G401 (cell line): ENCODE measurements around the gene TMEM132D. TPM values are rescaled to one million over a fixed set of nuclear protein-coding genes. Genes with fewer than 3 reads are reported as not detected.

Experiments used
- DNase-seq: peaks from one replicate; pipeline ENCODE4 v3.0.0-alpha.2; 2015; ENCODE audit warnings: low spot score
- in situ Hi-C: cut with HindIII; loops from 2 replicates; pipeline ENCODE4 v1.10.0; 2016; ENCODE audit warnings: low sequenced_read_pairs, mixed read lengths
- total RNA-seq: library from RNA; depleted of rRNA; stranded (reverse); fragments of >200 nt; shearing (Covaris generic); gene quantifications from 2 replicates; pipeline ENCODE4 v1.2.3, GENCODE V29; 2014

The TMEM132D gene
- total RNA-seq, 1 experiment from 2014 or later, result not detected

DNA sequence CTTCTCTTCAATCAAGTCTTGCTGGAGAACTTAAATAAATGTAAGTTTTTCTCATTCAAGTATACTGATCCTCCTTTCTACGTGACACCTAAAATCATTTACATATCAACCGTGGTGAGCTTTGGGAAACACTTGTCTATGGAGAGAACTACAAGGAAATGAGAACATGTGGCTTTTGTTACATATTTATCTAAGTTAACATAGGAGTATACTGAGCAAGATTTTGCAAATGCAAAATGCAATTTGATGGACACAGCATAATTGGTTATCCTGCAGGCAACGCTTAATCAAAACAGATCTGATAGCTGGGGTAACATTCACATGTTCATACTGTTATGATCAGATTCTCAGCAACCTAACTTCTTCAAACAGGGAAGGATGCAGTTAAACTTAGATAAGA is 376.3 kb downstream of the TMEM132D start:
- DNase-seq, result no peak
- in situ Hi-C loops, result no loop called here

DNA sequence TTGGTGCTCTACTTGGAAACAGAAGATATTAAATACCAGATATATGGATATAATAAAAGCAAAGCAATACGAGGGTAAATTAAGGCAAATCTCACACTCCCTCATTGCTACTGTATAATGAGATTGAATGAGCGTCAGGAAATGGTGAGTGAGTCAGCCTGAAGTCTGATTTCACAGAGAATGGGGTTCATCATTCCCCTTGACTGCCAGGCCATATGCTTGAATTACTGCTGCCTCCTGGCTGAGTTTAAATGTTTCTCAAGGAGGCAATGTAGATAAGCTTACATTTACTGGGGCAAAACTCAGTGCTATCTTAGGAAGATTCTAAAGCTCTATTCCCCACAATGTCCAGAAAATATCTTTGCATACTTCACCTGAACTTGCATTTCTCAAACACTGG is 380.2 kb downstream of the TMEM132D start:
- DNase-seq, result no peak
- in situ Hi-C loops, result no loop called here

DNA sequence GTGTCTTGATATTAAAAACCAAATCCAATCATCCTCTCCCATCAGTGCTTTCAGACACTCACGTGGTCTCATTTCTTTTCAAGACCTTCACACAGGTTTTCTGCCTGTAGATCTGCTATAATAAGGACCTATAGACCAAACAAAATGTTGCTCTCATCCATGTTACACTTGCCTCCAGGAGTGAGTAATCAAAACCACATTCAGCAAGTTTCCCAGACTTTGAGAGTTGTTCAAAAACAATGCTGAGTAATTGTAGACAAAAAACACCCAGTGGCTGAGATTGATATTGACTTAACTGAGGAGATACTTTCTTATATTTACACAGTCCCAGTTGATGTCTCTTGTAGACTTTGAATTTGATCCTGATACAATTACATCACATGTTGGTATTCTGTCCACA is 383.1 kb downstream of the TMEM132D start:
- DNase-seq, result no peak
- in situ Hi-C loops, result no loop called here

DNA sequence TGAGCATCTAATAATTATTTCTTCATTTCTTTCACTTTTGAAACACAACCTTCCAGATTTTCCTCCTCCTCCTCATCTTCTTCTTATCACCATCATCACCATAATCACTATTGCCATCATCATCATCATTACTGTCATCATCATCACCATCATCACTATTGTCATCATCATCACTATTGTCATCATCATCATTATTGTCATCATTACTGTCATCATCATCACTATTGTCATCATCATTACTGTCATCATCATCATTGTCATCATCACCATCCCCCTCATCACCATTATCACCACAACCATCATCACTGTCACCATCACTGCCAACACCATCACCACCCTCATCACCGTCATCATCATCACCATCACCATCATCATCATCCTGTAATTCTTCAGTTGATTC is 400.0 kb downstream of the TMEM132D start:
- in situ Hi-C loops, result no loop called here
- no peak for DNase-seq

DNA sequence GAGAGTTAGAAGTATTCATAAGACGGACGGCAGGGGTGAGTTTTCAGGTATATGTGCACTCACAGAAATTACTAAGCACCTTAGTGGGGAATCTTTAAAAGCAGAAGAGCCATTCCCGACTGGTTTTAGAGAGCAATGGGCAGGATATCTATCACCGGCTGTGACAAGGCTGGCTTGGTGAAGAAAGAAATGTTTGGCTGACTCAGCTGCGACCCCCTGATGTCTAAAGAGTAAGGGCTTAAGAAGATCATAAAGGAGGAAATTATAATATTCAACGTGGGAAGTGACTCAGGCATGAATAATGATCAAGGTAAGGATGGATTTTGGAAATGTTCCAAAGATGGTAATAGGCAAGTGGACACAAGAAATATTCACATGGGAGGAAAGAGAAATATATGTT is 407.6 kb downstream of the TMEM132D start:
- no peak for DNase-seq
- in situ Hi-C loops, result no loop called here

DNA sequence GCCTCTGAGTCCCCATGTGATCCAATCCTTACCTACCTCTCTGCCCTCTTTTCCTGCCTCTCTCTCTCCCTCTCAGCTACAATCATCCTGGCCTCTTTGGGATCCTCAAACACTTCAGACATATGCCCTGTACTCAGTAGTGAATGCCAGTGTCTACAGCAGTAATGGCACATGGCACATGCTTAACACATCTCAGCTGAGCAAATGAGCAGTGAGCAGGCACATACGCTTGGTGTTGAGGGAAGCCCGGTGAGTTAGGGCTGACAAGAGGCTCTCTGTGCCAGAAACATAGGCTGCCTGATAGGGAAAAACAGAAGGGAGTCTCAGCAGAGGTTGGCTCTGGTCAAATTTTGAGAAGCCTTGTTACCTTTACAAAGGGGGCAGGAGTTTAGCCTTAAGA is 409.1 kb downstream of the TMEM132D start:
- in situ Hi-C loops, result no loop called here
- DNase-seq, result no peak

DNA sequence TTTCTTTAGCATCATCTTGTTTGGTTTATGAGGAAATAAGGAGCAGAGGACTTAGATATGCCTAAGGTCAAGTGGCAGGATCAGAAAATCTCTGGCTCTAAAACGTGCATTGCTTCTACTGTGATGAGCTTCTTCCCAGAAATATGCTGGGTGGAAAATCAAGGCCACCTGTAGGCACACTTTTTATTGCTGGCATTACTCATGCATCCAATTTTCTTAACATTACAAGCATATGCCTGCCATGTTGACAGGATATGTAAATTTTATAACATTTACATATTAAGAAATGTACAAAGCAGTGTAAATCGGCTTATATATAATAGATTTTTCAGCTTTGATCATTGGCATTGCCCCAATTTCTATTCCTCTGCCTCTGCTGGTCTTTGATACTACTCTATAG is 409.6 kb downstream of the TMEM132D start:
- in situ Hi-C loops, result no loop called here
- no peak for DNase-seq

DNA sequence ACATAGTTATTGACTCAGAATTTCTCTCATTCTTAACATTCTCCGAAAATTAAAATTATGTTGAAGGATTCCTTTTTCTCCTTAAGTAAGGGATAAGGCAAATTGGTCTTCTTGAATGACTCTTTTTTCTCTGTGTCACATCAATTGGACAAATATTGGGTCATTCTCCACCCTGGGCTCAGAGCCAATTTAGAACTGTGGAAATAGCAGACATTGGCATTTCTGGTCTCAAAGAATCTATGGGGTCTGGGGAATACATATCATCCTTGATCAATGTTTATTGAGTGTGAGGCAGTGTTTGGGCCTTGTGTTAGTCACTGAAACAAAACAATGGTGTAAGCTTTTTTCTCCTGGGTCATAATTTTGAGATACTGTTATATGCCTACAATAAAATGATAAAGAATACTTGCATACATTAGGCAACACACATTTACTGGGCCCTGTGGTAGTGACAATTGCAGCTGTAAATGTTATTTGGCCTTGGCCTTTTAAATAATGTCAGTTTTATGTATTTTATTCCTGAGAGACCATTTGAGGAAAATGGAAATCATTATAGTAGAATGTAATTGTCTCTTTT is 414.6 kb downstream of the TMEM132D start:
- in situ Hi-C loops, result no loop called here
- no peak for DNase-seq

DNA sequence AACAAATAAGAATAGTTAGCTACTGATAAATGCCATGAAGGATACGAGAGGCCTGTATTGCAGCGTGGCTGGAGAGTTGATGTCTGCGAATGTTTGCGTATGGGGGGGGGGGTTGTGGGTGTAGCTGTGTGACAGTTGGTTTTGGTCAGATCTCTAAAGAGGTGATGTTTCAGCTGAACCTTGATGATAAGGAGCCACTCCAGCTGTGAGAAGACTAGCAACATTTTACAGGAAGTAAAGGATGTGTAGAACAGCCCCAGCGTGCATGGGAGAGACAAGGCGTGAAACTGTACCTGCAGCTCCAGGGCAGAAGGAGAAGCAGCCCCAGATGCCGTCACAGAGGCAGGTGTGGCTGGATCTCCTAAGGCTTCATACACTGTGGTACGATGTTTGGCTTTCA is 416.9 kb downstream of the TMEM132D start:
- no peak for DNase-seq
- in situ Hi-C loops, result no loop called here

DNA sequence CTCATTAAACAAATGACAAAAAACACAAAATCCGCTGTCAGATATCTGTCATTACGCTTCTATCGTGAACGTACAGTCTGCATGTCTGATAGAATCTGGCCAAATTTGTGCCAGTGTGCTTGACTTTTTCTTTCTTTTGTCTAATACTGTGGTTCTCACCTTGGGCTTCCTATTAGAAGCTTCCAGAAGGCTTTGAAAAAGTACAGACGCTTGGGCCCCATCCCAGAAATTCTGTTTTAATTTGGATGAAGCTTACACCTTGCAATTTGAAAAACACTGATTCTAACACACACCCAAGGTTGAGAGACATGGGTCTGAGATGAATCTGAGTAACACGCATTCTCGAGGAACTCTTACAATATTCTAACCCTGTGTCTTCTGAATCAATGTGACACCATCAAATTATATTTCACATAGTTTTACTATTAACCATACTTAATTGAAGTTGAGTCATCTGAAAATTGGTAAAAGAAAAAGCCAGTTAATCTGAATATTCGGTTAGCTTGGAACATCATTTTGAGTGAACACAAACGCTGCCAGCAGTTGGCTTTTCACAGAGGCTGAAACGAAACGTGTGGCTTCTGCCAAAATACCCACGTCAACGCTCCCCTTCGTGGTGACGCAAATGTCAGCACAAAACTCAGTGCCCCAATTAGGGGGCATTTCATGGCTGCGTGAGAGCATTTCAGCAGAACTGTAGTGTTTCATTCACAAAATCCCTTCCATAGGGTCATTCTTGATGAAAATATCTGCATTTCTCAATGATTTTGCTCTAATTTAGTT is 420.5 kb downstream of the TMEM132D start:
- in situ Hi-C loops, result no loop called here
- DNase-seq, result peak; percentile 0

DNA sequence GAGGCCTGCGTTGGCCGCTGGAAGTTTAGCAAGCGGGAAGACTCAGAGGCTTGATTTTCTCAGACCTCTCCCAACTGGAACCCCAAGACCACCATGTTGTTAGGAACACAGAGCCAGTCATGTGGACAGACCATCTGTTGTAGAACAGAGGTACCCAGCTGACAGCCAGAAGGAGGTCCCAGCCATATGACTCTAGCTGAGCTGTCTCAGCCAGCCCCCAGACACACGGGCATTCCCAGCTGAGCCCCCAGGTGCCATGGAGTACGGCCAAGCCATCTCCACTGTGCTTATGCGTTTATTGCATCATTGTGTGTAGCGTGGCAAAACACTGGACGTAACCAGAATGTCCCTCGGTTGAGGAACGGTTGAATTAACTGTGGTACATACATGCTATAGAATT is 421.9 kb downstream of the TMEM132D start:
- in situ Hi-C loops, result no loop called here
- DNase-seq, result no peak

DNA sequence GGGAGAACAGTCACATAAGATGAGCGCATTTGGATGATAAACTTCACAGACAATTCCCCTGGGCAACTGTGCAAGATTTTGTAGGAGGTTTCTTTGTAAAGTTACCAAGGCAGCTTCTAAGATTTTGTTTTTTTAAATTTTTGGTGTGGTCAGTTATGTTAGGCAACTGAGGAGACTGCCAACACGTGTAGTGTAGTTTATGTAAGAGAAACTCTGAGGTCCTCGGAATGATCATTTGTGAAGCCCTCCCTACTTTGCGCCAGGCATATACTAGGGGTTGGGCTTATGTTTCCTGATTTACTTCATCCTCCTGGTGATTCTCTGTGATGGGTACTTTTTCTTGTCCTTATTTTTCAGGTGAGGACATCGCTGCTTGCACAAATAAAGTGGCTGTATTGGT is 433.6 kb downstream of the TMEM132D start:
- in situ Hi-C loops, result no loop called here

DNA sequence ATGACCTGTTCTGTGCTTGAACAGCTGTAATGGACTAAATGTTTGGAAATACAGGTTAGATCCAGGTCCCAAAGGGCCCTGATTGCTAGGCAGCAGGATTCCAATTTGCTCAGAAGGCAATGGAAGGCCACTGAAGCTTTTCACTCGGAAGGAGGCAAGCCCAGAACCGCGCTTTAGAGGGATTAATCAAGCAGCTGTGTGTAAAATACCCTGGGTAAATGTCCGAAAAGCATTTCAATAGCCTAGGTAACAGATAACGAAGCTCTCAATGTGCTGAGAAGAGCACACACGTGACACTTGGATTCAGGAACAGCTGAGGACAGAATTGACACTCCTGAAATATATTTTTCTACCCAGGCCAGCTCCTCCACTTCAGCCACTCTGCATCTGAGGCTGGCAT is 436.1 kb downstream of the TMEM132D start:
- DNase-seq, result no peak
- in situ Hi-C loops, result no loop called here

More for the DNA sequence above, 433.6 kb downstream of the TMEM132D start:
- DNase-seq, result no peak

DNA sequence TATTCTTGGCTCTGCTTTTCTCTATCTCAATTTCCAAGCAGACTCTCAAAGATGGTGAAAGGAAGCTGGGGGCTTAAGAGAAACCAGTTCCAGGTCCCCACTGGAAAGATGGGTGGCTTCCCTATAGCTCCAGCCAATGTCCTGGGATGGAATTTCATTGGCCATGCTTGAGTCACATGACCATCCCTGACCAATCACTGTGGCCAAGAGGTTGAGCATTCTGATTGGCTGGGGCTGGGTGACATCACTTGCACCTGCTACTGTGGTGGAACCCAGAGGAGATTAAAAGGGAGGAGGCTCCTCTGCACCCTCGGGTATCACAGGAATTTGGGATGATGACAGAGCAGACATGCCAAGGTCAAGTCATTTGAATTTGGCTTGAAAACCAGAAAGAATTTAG is 436.5 kb downstream of the TMEM132D start:
- in situ Hi-C loops, result no loop called here
- no peak for DNase-seq

DNA sequence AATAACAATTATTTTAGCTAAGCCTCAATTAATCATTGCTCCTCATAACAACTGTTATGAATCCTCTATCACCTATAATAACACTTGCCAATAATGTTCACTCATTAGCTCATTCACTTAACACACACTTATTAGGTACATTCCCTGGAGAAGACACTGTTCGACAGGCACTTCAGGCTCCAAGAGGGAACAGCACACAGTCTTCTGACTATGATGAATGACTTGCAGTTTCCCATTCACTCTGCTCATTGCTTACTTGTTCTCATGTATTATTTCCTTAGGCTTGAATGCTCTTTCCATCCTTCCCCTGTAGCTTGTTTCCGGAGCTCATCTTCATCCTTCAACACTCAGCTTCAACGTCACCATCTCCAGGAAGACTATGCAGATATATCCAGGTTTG is 437.3 kb downstream of the TMEM132D start:
- in situ Hi-C loops, result no loop called here
- DNase-seq, result no peak

DNA sequence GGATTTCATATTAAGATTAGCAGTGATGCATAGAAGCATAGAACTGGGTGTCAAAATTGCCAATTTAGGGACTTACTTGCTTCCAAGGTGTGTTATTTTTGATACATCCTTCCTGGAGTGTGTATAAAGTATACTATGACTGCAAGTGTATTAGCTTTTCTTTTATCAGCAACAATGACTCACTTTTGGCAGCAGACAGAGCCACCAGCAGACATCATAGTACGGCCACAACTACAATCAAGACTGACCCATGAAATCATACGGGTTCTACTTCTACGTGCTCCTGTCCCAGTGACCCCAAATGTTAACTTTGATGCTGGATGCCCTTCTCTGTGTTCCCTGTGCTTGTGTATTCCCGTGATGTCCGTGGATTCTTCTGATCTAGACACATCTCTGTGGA is 443.9 kb downstream of the TMEM132D start:
- DNase-seq, result no peak
- in situ Hi-C loops, result no loop called here

DNA sequence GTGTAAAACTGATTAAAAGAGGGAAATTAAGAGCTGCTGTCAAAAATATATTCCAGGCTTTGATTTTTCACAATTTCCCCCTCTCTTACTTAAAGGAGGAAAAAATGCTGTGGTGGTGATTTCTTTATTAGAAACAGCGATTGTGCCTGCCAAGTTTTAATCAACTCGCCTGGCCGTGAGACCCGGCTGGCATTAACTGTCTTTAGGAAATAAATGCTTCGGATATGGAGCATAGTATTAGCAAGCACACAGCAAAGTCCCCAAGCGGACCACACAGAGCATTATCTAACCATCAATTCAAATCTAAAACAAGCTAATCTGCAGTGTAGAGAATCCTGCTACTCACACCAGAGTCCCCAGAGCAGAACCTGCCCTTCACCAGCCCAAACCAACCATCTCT is 457.1 kb downstream of the TMEM132D start:
- in situ Hi-C loops, result no loop called here

DNA sequence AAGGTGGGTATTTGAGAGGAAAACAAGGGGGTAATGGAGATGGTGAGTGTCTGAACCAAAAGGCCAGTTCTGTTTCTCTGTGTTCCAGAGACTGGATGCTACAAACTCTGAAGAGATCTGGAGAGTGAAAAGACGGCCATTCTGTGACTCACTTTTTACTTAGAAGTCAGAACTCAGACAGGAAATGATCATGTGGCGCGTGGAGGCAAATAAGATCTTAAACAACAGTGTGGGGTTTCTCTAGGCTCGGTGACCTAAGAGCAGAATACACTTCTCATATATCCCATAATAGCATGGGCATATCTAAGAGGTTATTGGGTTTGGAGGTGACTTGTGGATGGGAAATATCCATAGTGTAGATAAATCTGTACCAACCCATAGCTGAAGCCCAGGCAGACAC is 463.5 kb downstream of the TMEM132D start:
- no peak for DNase-seq
- in situ Hi-C loops, result no loop called here

More for the DNA sequence above, 457.1 kb downstream of the TMEM132D start:
- DNase-seq, result no peak

DNA sequence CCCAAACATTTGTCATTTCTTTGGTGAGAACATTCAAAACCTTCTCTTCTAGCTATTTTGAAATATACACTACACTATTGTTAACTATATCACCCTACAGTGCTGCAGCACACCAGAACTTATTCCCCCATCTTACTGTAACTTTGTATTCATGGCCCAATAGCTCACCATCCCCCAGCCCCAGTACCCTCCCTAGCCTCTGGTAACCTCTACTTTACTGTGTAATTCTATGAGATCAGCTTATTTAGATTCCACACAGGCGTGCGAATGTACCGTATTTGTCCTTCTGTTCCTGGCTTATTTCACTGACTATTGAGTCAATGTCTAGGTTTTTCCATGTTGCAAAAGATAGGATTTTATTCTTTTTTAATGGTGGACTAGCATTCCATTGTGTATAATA is 469.0 kb downstream of the TMEM132D start:
- DNase-seq, result no peak
- in situ Hi-C loops, result no loop called here

DNA sequence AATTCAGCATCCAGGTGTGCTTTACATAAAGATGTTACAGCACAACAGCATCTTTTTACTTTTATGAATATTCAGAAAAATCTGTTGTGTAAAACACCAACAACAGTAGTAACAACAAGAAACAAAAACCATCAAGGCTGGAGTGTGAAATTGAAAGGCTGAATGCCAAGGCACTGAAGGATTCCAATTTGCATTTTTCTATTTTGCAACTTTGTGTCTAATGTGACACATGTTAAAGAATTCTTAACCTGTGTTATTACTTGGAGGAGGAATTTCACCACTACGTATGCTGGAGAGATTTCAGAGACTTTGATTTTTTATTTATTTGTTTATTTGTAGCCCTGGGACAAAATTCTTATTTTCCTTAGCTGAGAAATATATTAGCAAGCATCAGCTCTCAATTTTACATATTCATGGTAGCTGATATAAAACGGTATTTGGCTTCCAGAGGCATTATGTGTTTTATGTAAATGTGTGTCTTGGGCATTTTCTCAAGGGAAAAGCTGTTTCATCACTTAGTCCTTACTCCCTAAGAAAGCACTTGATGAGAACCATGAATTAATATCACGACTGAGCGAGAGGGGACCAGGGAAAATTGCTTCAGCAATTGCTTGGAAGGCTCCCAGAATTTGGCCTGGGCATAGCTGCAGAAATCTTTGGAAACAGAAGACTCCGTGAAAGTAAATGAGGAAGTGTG is 475.4 kb downstream of the TMEM132D start:
- no peak for DNase-seq
- in situ Hi-C loops, result no loop called here
